DOHH2 (cell line): ENCODE data around the gene FAT4.

Experiments used
- H3F3A ChIP-seq: fragments of 200-600 bp; sonication (generic), shearing (Covaris generic); 2 replicates; pipeline ENCODE4 v1.6.0; 2016; ENCODE audit warnings: antibody characterized with exemption, mild to moderate bottlenecking; ENCODE audit not compliant: control insufficient read depth, insufficient read depth
- H3K27ac ChIP-seq: fragments of 200-600 bp; sonication (generic); 2 replicates; pipeline ENCODE4 v1.5.1; 2014; ENCODE audit warnings: low read depth, mild to moderate bottlenecking, low read length, moderate library complexity
- H3K27me3 ChIP-seq: fragments of 200-600 bp; sonication (generic); 2 replicates; pipeline ENCODE4 v1.6.1; 2014; ENCODE audit warnings: mild to moderate bottlenecking, low read length, mixed read lengths; ENCODE audit not compliant: control insufficient read depth
- H3K36me3 ChIP-seq: fragments of 200-600 bp; sonication (generic); 2 replicates; pipeline ENCODE4 v1.6.1; 2014; ENCODE audit warnings: mild to moderate bottlenecking, low read length, moderate library complexity, mixed read lengths; ENCODE audit not compliant: control insufficient read depth
- H3K4me1 ChIP-seq: fragments of 200-600 bp; sonication (generic); 2 replicates; pipeline ENCODE4 v1.6.1; 2014; ENCODE audit warnings: mild to moderate bottlenecking, low read length, mixed read lengths; ENCODE audit not compliant: control insufficient read depth
- H3K4me2 ChIP-seq: fragments of 200-600 bp; sonication (generic); 2 replicates; pipeline ENCODE4 v1.6.0; 2014; ENCODE audit warnings: mild to moderate bottlenecking, low read length, moderate library complexity
- H3K4me3 ChIP-seq: fragments of 200-600 bp; sonication (generic); 2 replicates; pipeline ENCODE4 v1.5.1; 2014; ENCODE audit warnings: mild to moderate bottlenecking, low read length, mixed read lengths
- H3K79me2 ChIP-seq: fragments of 200-600 bp; sonication (generic); 2 replicates; pipeline ENCODE4 v1.6.1; 2014; ENCODE audit warnings: mild to moderate bottlenecking, low read length, mixed read lengths; ENCODE audit not compliant: control insufficient read depth
- H3K9me2 ChIP-seq: fragments of 200-600 bp; sonication (generic); replicated peaks from 2 replicates; pipeline ENCODE4 v1.6.1; 2014; ENCODE audit warnings: mild to moderate bottlenecking, low read length, mixed read lengths; ENCODE audit not compliant: control insufficient read depth
- H3K9me3 ChIP-seq: fragments of 200-600 bp; sonication (generic); 2 replicates; pipeline ENCODE4 v1.6.1; 2014; ENCODE audit warnings: antibody characterized with exemption, low read length, mixed read lengths; ENCODE audit not compliant: control insufficient read depth, insufficient read depth
- H4K20me1 ChIP-seq: fragments of 200-600 bp; sonication (generic); 2 replicates; pipeline ENCODE4 v1.6.0; 2014; ENCODE audit warnings: low read depth, mild to moderate bottlenecking, antibody characterized with exemption, low read length, moderate library complexity; ENCODE audit not compliant: control insufficient read depth, insufficient read depth
- EZH2phosphoT487 ChIP-seq: fragments of 200-600 bp; sonication (generic); IDR thresholded peaks from 2 replicates; pipeline ENCODE4 v1.6.1; 2017; ENCODE audit warnings: borderline replicate concordance, mild to moderate bottlenecking, antibody characterized with exemption, low read length, moderate library complexity, mixed read lengths
- TF ChIP-seq, protein P1 (sequence below): fragments of 200-600 bp; sonication (generic); IDR thresholded peaks from one replicate; pipeline ENCODE4 v1.5.1; 2014; ENCODE audit warnings: antibody characterized with exemption, mild to moderate bottlenecking, low read depth, low read length; ENCODE audit not compliant: poor library complexity, severe bottlenecking

Gene FAT4

GRCh38 chr4:125316791-125317524, 2.2 kb downstream of the FAT4 start:
- Histone ChIP-seq H3K27ac (no peak overlapping the region), H3K4me2 (no peak overlapping the region), H3K27me3 (peaks cover 4% of the 10 kb centered on the region; the same call in 1 of the 2 replicates), H3K9me2 (no peaks in the 10 kb centered on the region; the same call in 1 of the 2 replicates), H3K79me2 (no peaks in the 10 kb centered on the region), H3K36me3 (no peaks in the 10 kb centered on the region), H4K20me1 (no peaks in the 10 kb centered on the region), H3K9me3 (peaks cover 4% of the 10 kb centered on the region; the same call in 1 of the 2 replicates), H3F3A (no peaks in the 10 kb centered on the region), H3K4me3 (no peak overlapping the region), H3K4me1 (no peaks in the 10 kb centered on the region)
- TF ChIP-seq, protein P1, sequence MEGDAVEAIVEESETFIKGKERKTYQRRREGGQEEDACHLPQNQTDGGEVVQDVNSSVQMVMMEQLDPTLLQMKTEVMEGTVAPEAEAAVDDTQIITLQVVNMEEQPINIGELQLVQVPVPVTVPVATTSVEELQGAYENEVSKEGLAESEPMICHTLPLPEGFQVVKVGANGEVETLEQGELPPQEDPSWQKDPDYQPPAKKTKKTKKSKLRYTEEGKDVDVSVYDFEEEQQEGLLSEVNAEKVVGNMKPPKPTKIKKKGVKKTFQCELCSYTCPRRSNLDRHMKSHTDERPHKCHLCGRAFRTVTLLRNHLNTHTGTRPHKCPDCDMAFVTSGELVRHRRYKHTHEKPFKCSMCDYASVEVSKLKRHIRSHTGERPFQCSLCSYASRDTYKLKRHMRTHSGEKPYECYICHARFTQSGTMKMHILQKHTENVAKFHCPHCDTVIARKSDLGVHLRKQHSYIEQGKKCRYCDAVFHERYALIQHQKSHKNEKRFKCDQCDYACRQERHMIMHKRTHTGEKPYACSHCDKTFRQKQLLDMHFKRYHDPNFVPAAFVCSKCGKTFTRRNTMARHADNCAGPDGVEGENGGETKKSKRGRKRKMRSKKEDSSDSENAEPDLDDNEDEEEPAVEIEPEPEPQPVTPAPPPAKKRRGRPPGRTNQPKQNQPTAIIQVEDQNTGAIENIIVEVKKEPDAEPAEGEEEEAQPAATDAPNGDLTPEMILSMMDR = no peak
- no peak for TF ChIP-seq EZH2phosphoT487

DNA sequence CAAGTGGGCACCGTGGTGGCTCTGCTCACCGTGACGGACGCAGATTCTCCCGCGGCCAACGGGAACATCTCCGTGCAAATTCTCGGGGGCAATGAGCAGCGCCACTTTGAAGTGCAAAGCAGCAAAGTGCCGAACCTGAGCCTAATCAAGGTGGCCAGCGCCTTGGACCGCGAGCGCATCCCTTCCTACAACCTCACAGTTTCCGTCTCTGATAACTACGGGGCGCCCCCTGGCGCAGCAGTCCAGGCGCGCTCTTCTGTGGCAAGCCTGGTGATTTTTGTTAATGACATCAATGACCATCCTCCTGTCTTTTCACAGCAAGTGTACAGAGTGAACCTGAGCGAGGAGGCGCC, 2.7 kb downstream of the FAT4 start:
- Histone ChIP-seq H3K4me3 (no peak overlapping the region), H3K27me3 (peaks cover 4% of the 10 kb centered on the region; the same call in 1 of the 2 replicates), H3K4me2 (no peak overlapping the region), H3K79me2 (no peaks in the 10 kb centered on the region), H4K20me1 (no peaks in the 10 kb centered on the region), H3K4me1 (no peaks in the 10 kb centered on the region), H3K36me3 (no peaks in the 10 kb centered on the region), H3K27ac (no peak overlapping the region), H3K9me3 (peaks cover 4% of the 10 kb centered on the region; the same call in 1 of the 2 replicates), H3F3A (no peaks in the 10 kb centered on the region), H3K9me2 (no peaks in the 10 kb centered on the region; the same call in 1 of the 2 replicates)
- TF ChIP-seq, protein P1 = no peak
- TF ChIP-seq EZH2phosphoT487 = no peak

DNA sequence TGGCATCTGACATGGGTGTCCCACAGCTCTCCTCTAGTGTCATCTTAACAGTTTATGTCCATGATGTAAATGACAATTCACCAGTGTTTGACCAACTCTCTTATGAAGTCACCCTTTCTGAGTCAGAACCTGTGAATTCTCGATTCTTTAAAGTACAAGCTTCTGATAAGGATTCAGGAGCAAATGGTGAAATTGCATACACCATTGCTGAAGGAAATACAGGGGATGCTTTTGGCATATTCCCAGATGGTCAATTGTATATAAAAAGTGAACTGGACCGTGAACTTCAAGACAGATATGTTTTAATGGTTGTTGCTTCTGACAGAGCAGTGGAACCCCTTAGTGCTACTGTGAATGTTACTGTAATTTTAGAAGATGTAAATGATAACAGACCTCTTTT, 4.6 kb downstream of the FAT4 start:
- TF ChIP-seq, protein P1 = no peak
- H3K4me1 ChIP-seq = no peaks in the 10 kb centered on the region

More for the DNA sequence above, 4.6 kb downstream of the FAT4 start:
- Histone ChIP-seq H4K20me1 (no peaks in the 10 kb centered on the region), H3K9me3 (peaks cover 4% of the 10 kb centered on the region; the same call in 1 of the 2 replicates), H3F3A (no peaks in the 10 kb centered on the region), H3K9me2 (no peaks in the 10 kb centered on the region; the same call in 1 of the 2 replicates), H3K27ac (no peak overlapping the region), H3K79me2 (no peaks in the 10 kb centered on the region), H3K27me3 (peaks cover 4% of the 10 kb centered on the region; the same call in 1 of the 2 replicates), H3K4me3 (no peak overlapping the region), H3K36me3 (no peaks in the 10 kb centered on the region), H3K4me2 (no peak overlapping the region)
